Stimulated activated CD8-positive, alpha-beta memory T cell treated with anti-CD3 and anti-CD28 coated beads, Interleukin-7, amount 100 ng/mL, for 24 hours (primary cell): Measurements from ENCODE around the gene PREX1.
"Not testable (repeated sequence)": the region's sequence is repeated elsewhere in the genome, so short reads cannot be mapped to it uniquely, and the experiment has no call there.

ENCODE experiments used
- DNase-seq: peaks from one replicate; pipeline ENCODE4 v3.0.0-alpha.2; 2020; ENCODE audit warnings: low read depth

PREX1 gene

GRCh38 chr20:48846516-48847492 lies 19.0 kb upstream of the PREX1 start:
- DNase-seq, result no peak

GRCh38 chr20:48845721-48846306 lies 18.0 kb upstream of the PREX1 start:
- DNase-seq, result no peak

- no peak for DNase-seq
These were observed 17.2 kb upstream of the PREX1 start for GRCh38 chr20:48844996-48845395.

GRCh38 chr20:48843896-48844295 lies 16.1 kb upstream of the PREX1 start:
- DNase-seq, result not testable (repeated sequence)

- no peak for DNase-seq
These were observed 15.4 kb upstream of the PREX1 start for GRCh38 chr20:48843057-48843806.

GRCh38 chr20:48841875-48842529 lies 14.2 kb upstream of the PREX1 start:
- no peak for DNase-seq

- DNase-seq, result no peak
These were observed 13.5 kb upstream of the PREX1 start for GRCh38 chr20:48841196-48841874.

GRCh38 chr20:48839154-48839917 lies 11.5 kb upstream of the PREX1 start:
- no peak for DNase-seq

GRCh38 chr20:48837014-48837413 lies 9.2 kb upstream of the PREX1 start:
- DNase-seq, result no peak

- no peak for DNase-seq
These were observed 7.6 kb upstream of the PREX1 start for GRCh38 chr20:48835390-48835789.

- no peak for DNase-seq
These were observed 6.5 kb upstream of the PREX1 start for GRCh38 chr20:48834278-48834677.

- DNase-seq, result no peak
These were observed 4.6 kb upstream of the PREX1 start for GRCh38 chr20:48832405-48832730.

- no peak for DNase-seq
These were observed 4.1 kb upstream of the PREX1 start for GRCh38 chr20:48831718-48832404.

GRCh38 chr20:48830826-48831318 lies 3.1 kb upstream of the PREX1 start:
- DNase-seq, result no peak

GRCh38 chr20:48829940-48830339 lies 2.1 kb upstream of the PREX1 start:
- DNase-seq, result no peak

- no peak for DNase-seq
These were observed 1.1 kb upstream of the PREX1 start for GRCh38 chr20:48828734-48829460.

GRCh38 chr20:48826883-48827771 lies 672 bp downstream of the PREX1 start:
- no peak for DNase-seq

GRCh38 chr20:48826480-48826879 lies 1.3 kb downstream of the PREX1 start:
- not testable (repeated sequence) for DNase-seq
